GM19043 (cell line): Measurements from ENCODE around the gene CMIP.
A peak's percentile ranks its signal among the peaks of the same experiment; 100 is the strongest.

Experiments
- ATAC-seq: cut with Tn5 transposase; IDR thresholded peaks from one replicate; pipeline ENCODE4 v1.9.1; 2021; ENCODE audit warnings: low read depth; ENCODE audit not compliant: unreplicated experiment

CMIP gene

GRCh38 chr16:81595629-81596292 is 151.2 kb downstream of the CMIP start:
- no peak for ATAC-seq

- ATAC-seq, result no peak
Observed at GRCh38 chr16:81597079-81597658, 152.6 kb downstream of the CMIP start.

GRCh38 chr16:81598083-81598482 is 153.5 kb downstream of the CMIP start:
- no peak for ATAC-seq

- no peak for ATAC-seq
Observed at GRCh38 chr16:81599034-81599744, 154.6 kb downstream of the CMIP start.

GRCh38 chr16:81600275-81600674 is 155.7 kb downstream of the CMIP start:
- ATAC-seq, result no peak

GRCh38 chr16:81601008-81601428 is 156.4 kb downstream of the CMIP start:
- no peak for ATAC-seq

GRCh38 chr16:81601601-81602255 is 157.1 kb downstream of the CMIP start:
- ATAC-seq, result no peak

GRCh38 chr16:81602256-81602776 is 157.7 kb downstream of the CMIP start:
- ATAC-seq, result no peak

- no peak for ATAC-seq
Observed at GRCh38 chr16:81602792-81603191, 158.2 kb downstream of the CMIP start.

- no peak for ATAC-seq
Observed at GRCh38 chr16:81604960-81605383, 160.4 kb downstream of the CMIP start.

- ATAC-seq, result no peak
Observed at GRCh38 chr16:81606039-81606438, 161.4 kb downstream of the CMIP start.

GRCh38 chr16:81607006-81607405 is 162.4 kb downstream of the CMIP start:
- ATAC-seq, result no peak

- no peak for ATAC-seq
Observed at GRCh38 chr16:81607805-81608522, 163.4 kb downstream of the CMIP start.

GRCh38 chr16:81608523-81609209 is 164.1 kb downstream of the CMIP start:
- ATAC-seq, result peak; percentile 47

GRCh38 chr16:81609323-81609892 is 164.8 kb downstream of the CMIP start:
- no peak for ATAC-seq

- ATAC-seq, result no peak
Observed at GRCh38 chr16:81610144-81610842, 165.7 kb downstream of the CMIP start.

- no peak for ATAC-seq
Observed at GRCh38 chr16:81610936-81611335, 166.3 kb downstream of the CMIP start.

- ATAC-seq, result no peak
Observed at GRCh38 chr16:81611721-81612120, 167.1 kb downstream of the CMIP start.
